GM11168 (cell line): Measurements from ENCODE around the gene SPAG8.

Experiments used
- in situ Hi-C: fragments of 300-500 bp; cut with MboI; formaldehyde crosslinking; loops from one replicate; pipeline ENCODE4 v1.12.0; 2022; ENCODE audit warnings: low sequenced_read_pairs; ENCODE audit not compliant: unreplicated experiment

SPAG8 gene

GRCh38 chr9:35812025-35812602 is at the start of gene SPAG8:
TSS of gene SPAG8 (minus strand) at chr9:35812262. CDS start at chr9:35812147, 115 bp downstream.
- in situ Hi-C loops = no loop called here

- in situ Hi-C loops = no loop called here
These were observed 49.3 kb upstream of the SPAG8 start for GRCh38 chr9:35861161-35861897.

- in situ Hi-C loops = no loop called here
These were observed 47.9 kb upstream of the SPAG8 start for GRCh38 chr9:35859990-35860339.

- in situ Hi-C loops = no loop called here
These were observed 47.4 kb upstream of the SPAG8 start for GRCh38 chr9:35859310-35859989.

- in situ Hi-C loops = no loop called here
These were observed 46.4 kb upstream of the SPAG8 start for GRCh38 chr9:35858458-35858857.

GRCh38 chr9:35856882-35857281 is 44.8 kb upstream of the SPAG8 start:
- in situ Hi-C loops = no loop called here

- in situ Hi-C loops = no loop called here
These were observed 44.1 kb upstream of the SPAG8 start for GRCh38 chr9:35856206-35856605.

GRCh38 chr9:35854091-35854762 is 42.2 kb upstream of the SPAG8 start:
- in situ Hi-C loops = no loop called here

- in situ Hi-C loops = no loop called here
These were observed 41.1 kb upstream of the SPAG8 start for GRCh38 chr9:35852876-35853865.

- in situ Hi-C loops = no loop called here
These were observed 40.3 kb upstream of the SPAG8 start for GRCh38 chr9:35852267-35852815.

GRCh38 chr9:35847792-35848572 is 35.9 kb upstream of the SPAG8 start:
- in situ Hi-C loops = no loop called here

GRCh38 chr9:35845824-35846771 is 34.0 kb upstream of the SPAG8 start:
- in situ Hi-C loops = no loop called here

- in situ Hi-C loops = no loop called here
These were observed 32.7 kb upstream of the SPAG8 start for GRCh38 chr9:35844628-35845270.

GRCh38 chr9:35842795-35843194 is 30.7 kb upstream of the SPAG8 start:
- in situ Hi-C loops = no loop called here

- in situ Hi-C loops = no loop called here
These were observed 30.1 kb upstream of the SPAG8 start for GRCh38 chr9:35842020-35842745.

- in situ Hi-C loops = no loop called here
These were observed 29.5 kb upstream of the SPAG8 start for GRCh38 chr9:35841645-35841900.
